Liver (tissue), 9 donors: Measurements from ENCODE around the gene SF3B5. TPM values are rescaled to one million over a fixed set of nuclear protein-coding genes. Genes with fewer than 3 reads are reported as not detected.

Source experiments
- DNase-seq: peaks from one replicate; pipeline ENCODE4 v3.0.0-alpha.2; 2017; ENCODE audit warnings: low spot score
- H3K27ac ChIP-seq, 2 donors: one replicate each; pipeline ENCODE4 v1.7.0; 2013; ENCODE audit warnings: inconsistent platforms in 2 of 2, low read length in 2 of 2, control low read depth in 1 of 2, low read depth in 1 of 2, mild to moderate bottlenecking in 1 of 2
- H3K27me3 ChIP-seq, 4 donors: one replicate each; pipeline versions ENCODE4 v1.6.1 to v1.7.0; 2013; ENCODE audit warnings: low read length in 3 of 4, inconsistent platforms in 1 of 4, mild to moderate bottlenecking in 1 of 4, moderate library complexity in 1 of 4; ENCODE audit not compliant: control insufficient read depth in 4 of 4, insufficient read depth in 4 of 4
- H3K36me3 ChIP-seq, 4 donors: one replicate each; pipeline versions ENCODE4 v1.6.1 to v1.7.0; 2013; ENCODE audit warnings: low read length in 3 of 4, mild to moderate bottlenecking in 3 of 4, low read depth in 1 of 4, moderate library complexity in 1 of 4; ENCODE audit not compliant: control insufficient read depth in 4 of 4, insufficient read depth in 3 of 4
- H3K4me1 ChIP-seq, 4 donors: one replicate each; pipeline versions ENCODE4 v1.6.1 to v1.7.0; 2013; ENCODE audit warnings: low read length in 3 of 4, mild to moderate bottlenecking in 3 of 4, moderate library complexity in 1 of 4; ENCODE audit not compliant: control insufficient read depth in 4 of 4, insufficient read depth in 4 of 4
- H3K4me3 ChIP-seq, 3 donors: one replicate each; pipeline versions ENCODE4 v1.6.1 to v1.7.0; 2013; ENCODE audit warnings: low read length in 3 of 3, control low read depth in 1 of 3, low read depth in 1 of 3, mild to moderate bottlenecking in 1 of 3
- H3K9ac ChIP-seq, 2 donors: one replicate each; pipeline ENCODE4 v1.7.0; 2013; ENCODE audit warnings: low read length in 2 of 2, mild to moderate bottlenecking in 2 of 2, moderate library complexity in 2 of 2, control low read depth in 1 of 2, low read depth in 1 of 2
- H3K9me3 ChIP-seq, 4 donors: one replicate each; pipeline versions ENCODE4 v1.6.1 to v1.7.0; 2013; ENCODE audit warnings: low read length in 3 of 4; ENCODE audit not compliant: control insufficient read depth in 4 of 4
- CTCF ChIP-seq: fragments of 150-350 bp; IDR thresholded peaks from 2 replicates; pipeline ENCODE4 v1.5.1; 2017; ENCODE audit warnings: improper control_type of control experiment, low read depth, low read length; ENCODE audit not compliant: missing input control
- EGR1 ChIP-seq, 2 donors: IDR thresholded peaks; 2 replicates each; pipeline ENCODE4 v1.6.1; 2016 to 2018; ENCODE audit warnings: antibody characterized with exemption in 2 of 2, low read depth in 2 of 2
- FOXA1 ChIP-seq: IDR thresholded peaks from 2 replicates; pipeline ENCODE4 v1.6.1; 2016; ENCODE audit warnings: antibody characterized with exemption
- FOXA2 ChIP-seq: IDR thresholded peaks from 2 replicates; pipeline ENCODE4 v1.6.1; 2016; ENCODE audit warnings: antibody characterized with exemption
- GABPA ChIP-seq, 2 donors: IDR thresholded peaks in 1 of 2; conservative IDR thresholded peaks in 1 of 2; 2 replicates each; pipeline ENCODE4 v1.6.1; 2016; ENCODE audit warnings: antibody characterized with exemption in 2 of 2, mild to moderate bottlenecking in 1 of 2, moderate library complexity in 1 of 2
- HNF4A ChIP-seq, 2 donors: conservative IDR thresholded peaks; 2 replicates each; pipeline ENCODE4 v1.6.1; 2016; ENCODE audit warnings: antibody characterized with exemption in 2 of 2, mild to moderate bottlenecking in 2 of 2
- HNF4G ChIP-seq: IDR thresholded peaks from 2 replicates; pipeline ENCODE4 v1.6.1; 2016; ENCODE audit warnings: antibody characterized with exemption
- JUND ChIP-seq, 2 donors: IDR thresholded peaks; 2 replicates each; pipeline ENCODE4 v1.6.1; 2016; ENCODE audit warnings: antibody characterized with exemption in 2 of 2
- NR2F2 ChIP-seq: IDR thresholded peaks from 2 replicates; pipeline ENCODE4 v1.6.1; 2016; ENCODE audit warnings: antibody characterized with exemption
- RAD21 ChIP-seq, 2 donors: IDR thresholded peaks; 2 replicates each; pipeline ENCODE4 v1.6.1; 2016; ENCODE audit warnings: antibody characterized with exemption in 2 of 2, mild to moderate bottlenecking in 2 of 2
- REST ChIP-seq: IDR thresholded peaks from 2 replicates; pipeline ENCODE4 v1.6.1; 2016; ENCODE audit warnings: antibody characterized with exemption, mild to moderate bottlenecking
- RXRA ChIP-seq, 2 donors: IDR thresholded peaks; 2 replicates each; pipeline ENCODE4 v1.6.1; 2017 to 2018; ENCODE audit warnings: antibody characterized with exemption in 2 of 2, mild to moderate bottlenecking in 1 of 2
- SP1 ChIP-seq: IDR thresholded peaks from 2 replicates; pipeline ENCODE4 v1.6.1; 2018; ENCODE audit warnings: antibody characterized with exemption, mild to moderate bottlenecking
- TAF1 ChIP-seq: conservative IDR thresholded peaks from 2 replicates; pipeline ENCODE4 v1.6.1; 2016; ENCODE audit warnings: antibody characterized with exemption, mild to moderate bottlenecking
- YY1 ChIP-seq: IDR thresholded peaks from 2 replicates; pipeline ENCODE4 v1.6.1; 2016; ENCODE audit warnings: antibody characterized with exemption, mild to moderate bottlenecking
- WGBS: extraction: QIAGEN DNeasy Blood & Tissue Kit; methylation state at CpG from one replicate; pipeline ENCODE4 v1.1.7; 2013; 5-methylcytosine and 5-hydroxymethylcytosine counted together
- polyA plus RNA-seq, 2 donors: library from polyadenylated mRNA; stranded (reverse) in 1 of 2; unstranded in 1 of 2; fragments of 200-250 nt in 1 of 2; fragments of >200 nt in 1 of 2; fragmentation: Nextera tagmentation in 1 of 2; extraction: Ambion mirVana in 1 of 2; gene quantifications; one replicate each; pipeline versions ENCODE4 v1.2.1 to v1.2.3, GENCODE V29; 2013 to 2015
- total RNA-seq, 2 donors: library from RNA; depleted of rRNA; stranded (reverse); fragments of >200 nt; gene quantifications; one replicate each; pipeline ENCODE4 v1.2.3, GENCODE V29; 2014
- TF ChIP-seq, protein P1 (sequence below): IDR thresholded peaks from 2 replicates; pipeline ENCODE4 v1.6.1; 2016; ENCODE audit warnings: antibody characterized with exemption
- TF ChIP-seq, protein P2 (sequence below): IDR thresholded peaks from 2 replicates; pipeline ENCODE4 v1.6.1; 2016; ENCODE audit warnings: antibody characterized with exemption
- TF ChIP-seq, protein P3 (sequence below): IDR thresholded peaks from 2 replicates; pipeline ENCODE4 v1.6.1; 2016; ENCODE audit warnings: antibody characterized with exemption
- donor health status: healthy.
- donor health status: healthy.
- donor health status: healthy.
- donor health status: healthy.
- donor health status: healthy.

The SF3B5 gene
- total and polyA plus RNA-seq, 4 donors: 51.8 to 178 (median 96.9) TPM

- WGBS: 86% methylated on average over 3 of the region's 3 CpGs
- TF ChIP-seq EGR1 (IDR thresholded peaks at IDR 0.05; ENCODE audit: low read depth in 2 of 2) (no peak), TAF1 (no peak)
- no peak overlapping the region for H3K27ac ChIP-seq
- H3K9ac ChIP-seq: no peak overlapping the region
- H3K36me3 ChIP-seq: no peaks in the 10 kb centered on the region
- no peak for DNase-seq
- H3K27me3 ChIP-seq: no peaks in the 10 kb centered on the region
- H3K4me3 ChIP-seq: no peak overlapping the region
- no peaks in the 10 kb centered on the region for H3K9me3 ChIP-seq
- H3K4me1 ChIP-seq: peaks cover 0 to under 1% (median 0%) of the 10 kb centered on the region in 4 donors
These were observed 26.6 kb downstream of the SF3B5 start for GRCh38 chr6:144068794-144069193.

DNA sequence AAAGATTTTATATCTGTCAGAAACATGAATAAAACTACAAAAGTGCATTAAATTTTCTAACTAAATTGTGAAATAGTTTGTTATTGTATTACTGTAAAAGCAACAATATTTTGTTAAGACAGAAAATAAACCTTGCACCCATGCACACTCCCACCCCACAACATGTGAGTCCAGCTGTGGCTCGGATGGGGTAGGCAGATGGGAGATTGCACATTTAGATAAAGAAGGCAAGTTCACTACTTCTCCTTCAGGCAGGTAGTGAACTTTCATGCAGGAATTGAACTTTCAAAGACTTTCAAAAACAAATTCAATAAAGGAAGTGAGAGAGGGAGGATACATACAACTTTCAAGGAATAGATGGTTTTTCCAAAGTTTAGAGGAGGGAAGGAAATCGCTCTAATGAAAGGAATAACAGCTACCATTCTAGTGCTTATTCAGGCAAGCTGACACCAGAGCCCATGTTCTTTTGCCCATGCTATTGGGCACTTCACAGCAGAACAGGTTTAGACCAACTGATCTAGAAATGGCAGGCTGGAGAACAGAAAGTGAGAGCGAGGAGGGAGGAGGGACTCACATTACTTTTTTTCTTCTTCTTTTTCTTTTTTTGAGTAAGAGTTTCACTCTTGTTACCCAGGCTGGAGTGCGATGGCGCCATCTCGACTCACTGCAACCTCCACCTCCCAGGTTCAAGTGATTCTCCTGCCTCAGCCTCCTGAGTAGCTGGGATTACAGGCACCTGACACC, 28.5 kb downstream of the SF3B5 start:
- Histone ChIP-seq H3K36me3 (no peaks in the 10 kb centered on the region), H3K9ac (no peak overlapping the region), H3K9me3 (no peaks in the 10 kb centered on the region), H3K27ac (no peak overlapping the region), H3K27me3 (no peaks in the 10 kb centered on the region), H3K4me3 (no peak overlapping the region), H3K4me1 (peaks cover 0 to 10% (median 5%) of the 10 kb centered on the region in 4 donors)
- DNase-seq: no peak
- 77% methylated on average over 6 of the region's 6 CpGs for WGBS
- TF ChIP-seq SP1 (no peak), RXRA (IDR thresholded peaks at IDR 0.05) (no peak), EGR1 (IDR thresholded peaks at IDR 0.05; ENCODE audit: low read depth in 2 of 2) (no peak), HNF4G (no peak), CTCF (no peak), HNF4A (conservative IDR thresholded peaks at IDR 0.05) (no peak), RAD21 (IDR thresholded peaks at IDR 0.05) (no peak), NR2F2 (no peak), JUND (IDR thresholded peaks at IDR 0.05) (no peak), REST (no peak), FOXA1 (no peak), TAF1 (no peak), FOXA2 (no peak), GABPA (IDR thresholded peaks at IDR 0.05 in 1 of 2, conservative IDR thresholded peaks at IDR 0.05 in 1 of 2) (no peak), YY1 (no peak)
- TF ChIP-seq, protein P1, sequence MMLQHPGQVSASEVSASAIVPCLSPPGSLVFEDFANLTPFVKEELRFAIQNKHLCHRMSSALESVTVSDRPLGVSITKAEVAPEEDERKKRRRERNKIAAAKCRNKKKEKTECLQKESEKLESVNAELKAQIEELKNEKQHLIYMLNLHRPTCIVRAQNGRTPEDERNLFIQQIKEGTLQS: no peak
- TF ChIP-seq, protein P2, sequence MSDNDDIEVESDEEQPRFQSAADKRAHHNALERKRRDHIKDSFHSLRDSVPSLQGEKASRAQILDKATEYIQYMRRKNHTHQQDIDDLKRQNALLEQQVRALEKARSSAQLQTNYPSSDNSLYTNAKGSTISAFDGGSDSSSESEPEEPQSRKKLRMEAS: no peak
- TF ChIP-seq, protein P3, sequence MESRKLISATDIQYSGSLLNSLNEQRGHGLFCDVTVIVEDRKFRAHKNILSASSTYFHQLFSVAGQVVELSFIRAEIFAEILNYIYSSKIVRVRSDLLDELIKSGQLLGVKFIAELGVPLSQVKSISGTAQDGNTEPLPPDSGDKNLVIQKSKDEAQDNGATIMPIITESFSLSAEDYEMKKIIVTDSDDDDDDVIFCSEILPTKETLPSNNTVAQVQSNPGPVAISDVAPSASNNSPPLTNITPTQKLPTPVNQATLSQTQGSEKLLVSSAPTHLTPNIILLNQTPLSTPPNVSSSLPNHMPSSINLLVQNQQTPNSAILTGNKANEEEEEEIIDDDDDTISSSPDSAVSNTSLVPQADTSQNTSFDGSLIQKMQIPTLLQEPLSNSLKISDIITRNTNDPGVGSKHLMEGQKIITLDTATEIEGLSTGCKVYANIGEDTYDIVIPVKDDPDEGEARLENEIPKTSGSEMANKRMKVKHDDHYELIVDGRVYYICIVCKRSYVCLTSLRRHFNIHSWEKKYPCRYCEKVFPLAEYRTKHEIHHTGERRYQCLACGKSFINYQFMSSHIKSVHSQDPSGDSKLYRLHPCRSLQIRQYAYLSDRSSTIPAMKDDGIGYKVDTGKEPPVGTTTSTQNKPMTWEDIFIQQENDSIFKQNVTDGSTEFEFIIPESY: no peak
